Nephron progenitor cell (in vitro differentiated cells): Measurements from ENCODE around the gene PPARA.
"Not testable (repeated sequence)": the region's sequence is repeated elsewhere in the genome, so short reads cannot be mapped to it uniquely, and the experiment has no call there.

ENCODE experiments used
- DNase-seq: peaks from one replicate; pipeline ENCODE4 v3.0.0; 2021
- H3K27ac Mint-ChIP-seq: 2 replicates; pipeline ENCODE4 v1.8.0; 2021; ENCODE audit warnings: mild to moderate bottlenecking, moderate library complexity, mixed read lengths
- H3K27me3 Mint-ChIP-seq: 2 replicates; pipeline ENCODE4 v1.8.0; 2021; ENCODE audit warnings: mild to moderate bottlenecking, low read depth, mixed read lengths; ENCODE audit not compliant: poor library complexity
- H3K36me3 Mint-ChIP-seq: 2 replicates; pipeline ENCODE4 v1.8.0; 2021; ENCODE audit warnings: low read depth, mixed read lengths
- H3K4me1 Mint-ChIP-seq: 2 replicates; pipeline ENCODE4 v1.8.0; 2021; ENCODE audit warnings: mixed read lengths
- H3K4me3 Mint-ChIP-seq: 2 replicates; pipeline ENCODE4 v1.8.0; 2021; ENCODE audit warnings: mild to moderate bottlenecking, moderate library complexity, mixed read lengths
- H3K9me3 Mint-ChIP-seq: 2 replicates; pipeline ENCODE4 v1.8.0; 2021; ENCODE audit warnings: mild to moderate bottlenecking, moderate library complexity, mixed read lengths
- CTCF ChIP-seq: fragments of 200-600 bp; sonication (generic); IDR thresholded peaks from 2 replicates; pipeline ENCODE4 v1.5.0; 2021; ENCODE audit warnings: antibody characterized with exemption

The PPARA gene

GRCh38 chr22:46259374-46259773, 109.0 kb downstream of the PPARA start:
- H3K9me3 Mint-ChIP-seq, result peaks cover 86% of the 10 kb centered on the region
- peaks cover 44% of the 10 kb centered on the region for H3K36me3 Mint-ChIP-seq
- no peak overlapping the region for H3K27ac Mint-ChIP-seq
- peaks cover 88% of the 10 kb centered on the region for H3K27me3 Mint-ChIP-seq
- no peak for TF ChIP-seq CTCF
- no peak overlapping the region for H3K4me3 Mint-ChIP-seq
- no peaks in the 10 kb centered on the region for H3K4me1 Mint-ChIP-seq
- no peak for DNase-seq

GRCh38 chr22:46260038-46260437, 109.7 kb downstream of the PPARA start:
- TF ChIP-seq CTCF, result no peak
- DNase-seq, result no peak
- Mint-ChIP-seq H3K27me3 (peaks cover 94% of the 10 kb centered on the region), H3K9me3 (peaks cover 89% of the 10 kb centered on the region), H3K27ac (no peak overlapping the region), H3K36me3 (peaks cover 45% of the 10 kb centered on the region), H3K4me3 (no peak overlapping the region), H3K4me1 (no peaks in the 10 kb centered on the region)

GRCh38 chr22:46262449-46263215, 112.3 kb downstream of the PPARA start:
- peaks cover 6% of the 10 kb centered on the region for H3K4me1 Mint-ChIP-seq
- peaks cover 91% of the 10 kb centered on the region for H3K9me3 Mint-ChIP-seq
- H3K36me3 Mint-ChIP-seq, result peaks cover 44% of the 10 kb centered on the region
- peaks cover 98% of the 10 kb centered on the region for H3K27me3 Mint-ChIP-seq
- TF ChIP-seq CTCF, result peak; percentile 9
- H3K27ac Mint-ChIP-seq, result no peak overlapping the region
- DNase-seq, result peak; percentile 50
- no peak overlapping the region for H3K4me3 Mint-ChIP-seq

- Mint-ChIP-seq H3K4me3 (peak within 1 kb of the TSS; percentile 58), H3K27ac (no peak within 1 kb of the TSS), H3K4me1 (peaks cover 9% of the 10 kb centered on the region), H3K9me3 (peaks cover 85% of the 10 kb centered on the region), H3K27me3 (peaks cover 95% of the 10 kb centered on the region), H3K36me3 (peaks cover 44% of the 10 kb centered on the region)
- no peak for TF ChIP-seq CTCF
- no peak for DNase-seq
Measured at GRCh38 chr22:46263216-46263590, 112.9 kb downstream of the PPARA start, which contains the start of gene PKDREJ. Gene PKDREJ, minus strand, starts transcription at chr22:46263343. Its CDS starts 21 bp downstream, at chr22:46263322.

- H3K27me3 Mint-ChIP-seq, result peaks cover 84% of the 10 kb centered on the region
- H3K9me3 Mint-ChIP-seq, result peaks cover 72% of the 10 kb centered on the region
Measured at GRCh38 chr22:46264520-46264919, 114.2 kb downstream of the PPARA start.

GRCh38 chr22:46265627-46266026, 115.3 kb downstream of the PPARA start:
- H3K4me1 Mint-ChIP-seq, result peaks cover 20% of the 10 kb centered on the region
- H3K9me3 Mint-ChIP-seq, result peaks cover 61% of the 10 kb centered on the region
- peaks cover 37% of the 10 kb centered on the region for H3K36me3 Mint-ChIP-seq
- DNase-seq, H3K4me3 Mint-ChIP-seq, H3K27ac Mint-ChIP-seq: not testable (repeated sequence)
- H3K27me3 Mint-ChIP-seq, result peaks cover 73% of the 10 kb centered on the region

More at GRCh38 chr22:46264520-46264919, 114.2 kb downstream of the PPARA start:
- not testable (repeated sequence) for H3K4me3 Mint-ChIP-seq, H3K27ac Mint-ChIP-seq, DNase-seq
- Mint-ChIP-seq H3K4me1 (peaks cover 13% of the 10 kb centered on the region), H3K36me3 (peaks cover 44% of the 10 kb centered on the region)
